ENCODE measurements around the gene EVPL. TPM values are rescaled to one million over a fixed set of nuclear protein-coding genes. Genes with fewer than 3 reads are reported as not detected.
"Not testable (repeated sequence)": the region's sequence is repeated elsewhere in the genome, so short reads cannot be mapped to it uniquely, and the experiment has no call there.

Gene EVPL
- polyA plus RNA-seq, 3 donors, result not detected

DNA sequence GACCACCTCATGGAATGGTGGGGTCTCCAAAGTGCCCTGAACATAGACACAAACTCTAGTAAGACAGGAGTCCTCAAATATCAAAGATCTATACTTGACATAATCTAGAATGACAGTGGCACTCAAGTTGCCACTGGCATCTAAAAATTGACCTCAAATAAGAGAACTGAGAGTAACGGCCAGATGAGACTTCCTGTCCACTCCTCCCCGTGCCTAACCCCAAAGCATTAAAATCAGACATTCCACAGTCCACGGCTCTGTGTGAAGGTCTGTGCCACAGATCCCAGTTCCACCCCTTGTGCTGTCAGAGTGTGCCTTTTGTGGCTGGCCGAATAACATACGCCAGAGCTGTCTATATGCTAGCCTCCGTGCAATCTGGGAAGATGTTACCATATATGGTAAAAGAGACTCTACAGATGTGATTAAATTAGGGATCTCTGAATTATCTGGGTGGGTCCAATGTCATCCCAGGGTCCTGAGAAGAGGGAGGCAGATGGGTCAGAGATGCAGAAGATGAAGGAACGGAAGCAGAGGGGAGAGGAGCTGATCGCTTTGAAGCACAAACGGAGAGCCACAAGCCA lies 21.0 kb upstream of the EVPL start:
- H3K9me3 Mint-ChIP-seq, result peaks cover 0 to 4% (median 0%) of the 10 kb centered on the region in 7 donors
- peaks cover 9% of the 10 kb centered on the region for H3K79me2 ChIP-seq (ENCODE audit: insufficient read depth, low read length)
- peaks cover 43% of the 10 kb centered on the region for H4K20me1 ChIP-seq (ENCODE audit: insufficient read depth, low read length)
- TF ChIP-seq, protein P1, sequence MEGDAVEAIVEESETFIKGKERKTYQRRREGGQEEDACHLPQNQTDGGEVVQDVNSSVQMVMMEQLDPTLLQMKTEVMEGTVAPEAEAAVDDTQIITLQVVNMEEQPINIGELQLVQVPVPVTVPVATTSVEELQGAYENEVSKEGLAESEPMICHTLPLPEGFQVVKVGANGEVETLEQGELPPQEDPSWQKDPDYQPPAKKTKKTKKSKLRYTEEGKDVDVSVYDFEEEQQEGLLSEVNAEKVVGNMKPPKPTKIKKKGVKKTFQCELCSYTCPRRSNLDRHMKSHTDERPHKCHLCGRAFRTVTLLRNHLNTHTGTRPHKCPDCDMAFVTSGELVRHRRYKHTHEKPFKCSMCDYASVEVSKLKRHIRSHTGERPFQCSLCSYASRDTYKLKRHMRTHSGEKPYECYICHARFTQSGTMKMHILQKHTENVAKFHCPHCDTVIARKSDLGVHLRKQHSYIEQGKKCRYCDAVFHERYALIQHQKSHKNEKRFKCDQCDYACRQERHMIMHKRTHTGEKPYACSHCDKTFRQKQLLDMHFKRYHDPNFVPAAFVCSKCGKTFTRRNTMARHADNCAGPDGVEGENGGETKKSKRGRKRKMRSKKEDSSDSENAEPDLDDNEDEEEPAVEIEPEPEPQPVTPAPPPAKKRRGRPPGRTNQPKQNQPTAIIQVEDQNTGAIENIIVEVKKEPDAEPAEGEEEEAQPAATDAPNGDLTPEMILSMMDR (IDR thresholded peaks at IDR 0.05), result no peak
- H3K4me1 Mint-ChIP-seq, result peaks cover 28% of the 10 kb centered on the region
- H3K4me3 Mint-ChIP-seq, result no peak overlapping the region
- H3K27ac Mint-ChIP-seq, result peak overlapping the region in 5 of 7 donors; percentile 21 to 66 (median 23)
- no peaks in the 10 kb centered on the region for H3K27me3 Mint-ChIP-seq (ENCODE audit: low read depth in 3 of 3)
- no peak overlapping the region for H3K4me2 ChIP-seq (replicated peaks; ENCODE audit: extremely low read depth, low read length, poor library complexity, severe bottlenecking)
- H3K36me3 Mint-ChIP-seq, result peaks cover 78 to 96% of the 10 kb centered on the region in 2 donors
- no peak for DNase-seq
- no peaks in the 10 kb centered on the region for H3K9me3 ChIP-seq (replicated peaks in 1 of 2; ENCODE audit: control insufficient read depth in 1 of 2, insufficient read depth in 1 of 2, low read length in 2 of 2)
- peak overlapping the region in 1 of 2 donors; percentile 56 for H3K27ac ChIP-seq (ENCODE audit: low read depth in 1 of 2, low read length in 2 of 2)
- intact Hi-C loops (cut with micrococcal nuclease), result no loop called here
- H3K9ac ChIP-seq (ENCODE audit: insufficient read depth, low read length, poor library complexity, severe bottlenecking), result no peak overlapping the region
- H2AFZ ChIP-seq (ENCODE audit: insufficient read depth, low read depth, low read length, poor library complexity, severe bottlenecking), result no peak overlapping the region
- no peaks in the 10 kb centered on the region for H3K27me3 ChIP-seq (ENCODE audit: control insufficient read depth in 2 of 2, insufficient read depth in 2 of 2, low read length in 2 of 2)
- H3K36me3 ChIP-seq (replicated peaks in 1 of 2; ENCODE audit: control insufficient read depth in 1 of 2, insufficient read depth in 2 of 2, low read length in 2 of 2), result peaks cover 75 to 96% of the 10 kb centered on the region in 2 donors
- H3K4me1 ChIP-seq (ENCODE audit: control insufficient read depth in 1 of 2, insufficient read depth in 2 of 2, low read length in 2 of 2), result peaks cover 27 to 28% of the 10 kb centered on the region in 2 donors
- no peak overlapping the region for H3K4me3 ChIP-seq (replicated peaks in 1 of 3; ENCODE audit: low read depth in 2 of 3, low read length in 3 of 3)
- WGBS (ENCODE audit: insufficient coverage), result 42% methylated on average over 9 of the region's 9 CpGs

DNA sequence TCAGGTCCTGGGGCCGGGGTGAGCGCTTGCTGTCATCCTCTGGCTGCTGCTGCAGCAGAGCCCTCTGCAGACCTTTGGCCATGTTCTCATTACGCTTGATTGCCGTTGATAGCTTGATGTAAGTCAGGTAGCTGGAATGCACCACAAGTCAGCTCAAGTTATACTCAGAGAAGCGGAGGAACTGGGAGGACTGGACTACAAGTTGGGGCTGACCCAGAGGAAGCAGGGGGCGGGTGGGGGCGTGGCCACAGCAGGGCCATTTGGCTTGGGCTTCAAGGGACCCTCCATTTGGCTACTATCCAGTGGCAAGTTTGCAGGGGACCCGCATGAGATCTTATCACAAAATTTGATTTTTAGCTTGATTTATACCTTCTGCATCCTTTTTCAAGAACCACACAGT lies 19.0 kb upstream of the EVPL start:
- Mint-ChIP-seq H3K4me3 (no peak overlapping the region), H3K9me3 (peaks cover 0 to 4% (median 0%) of the 10 kb centered on the region in 7 donors), H3K4me1 (peaks cover 28% of the 10 kb centered on the region), H3K36me3 (peaks cover 77 to 97% of the 10 kb centered on the region in 2 donors), H3K27ac (peak overlapping the region in 1 of 7 donors; percentile 30), H3K27me3 (ENCODE audit: low read depth in 3 of 3) (no peaks in the 10 kb centered on the region)
- TF ChIP-seq, protein P1 (IDR thresholded peaks at IDR 0.05), result no peak
- Histone ChIP-seq H3K4me1 (ENCODE audit: control insufficient read depth in 1 of 2, insufficient read depth in 2 of 2, low read length in 2 of 2) (peaks cover 27 to 28% of the 10 kb centered on the region in 2 donors), H3K36me3 (replicated peaks in 1 of 2; ENCODE audit: control insufficient read depth in 1 of 2, insufficient read depth in 2 of 2, low read length in 2 of 2) (peaks cover 81 to 99% of the 10 kb centered on the region in 2 donors), H3K9ac (ENCODE audit: insufficient read depth, low read length, poor library complexity, severe bottlenecking) (no peak overlapping the region), H4K20me1 (ENCODE audit: insufficient read depth, low read length) (peaks cover 30% of the 10 kb centered on the region), H3K9me3 (replicated peaks in 1 of 2; ENCODE audit: control insufficient read depth in 1 of 2, insufficient read depth in 1 of 2, low read length in 2 of 2) (no peaks in the 10 kb centered on the region), H3K4me2 (replicated peaks; ENCODE audit: extremely low read depth, low read length, poor library complexity, severe bottlenecking) (no peak overlapping the region), H3K27ac (ENCODE audit: low read depth in 1 of 2, low read length in 2 of 2) (no peak overlapping the region), H3K27me3 (ENCODE audit: control insufficient read depth in 2 of 2, insufficient read depth in 2 of 2, low read length in 2 of 2) (no peaks in the 10 kb centered on the region), H3K4me3 (replicated peaks in 1 of 3; ENCODE audit: low read depth in 2 of 3, low read length in 3 of 3) (no peak overlapping the region), H2AFZ (ENCODE audit: insufficient read depth, low read depth, low read length, poor library complexity, severe bottlenecking) (no peak overlapping the region), H3K79me2 (ENCODE audit: insufficient read depth, low read length) (peaks cover 1% of the 10 kb centered on the region)
- no peak for DNase-seq
- 97% methylated on average over 8 of the region's 8 CpGs for WGBS (ENCODE audit: insufficient coverage)
- intact Hi-C loops (cut with micrococcal nuclease), result no loop called here

DNA sequence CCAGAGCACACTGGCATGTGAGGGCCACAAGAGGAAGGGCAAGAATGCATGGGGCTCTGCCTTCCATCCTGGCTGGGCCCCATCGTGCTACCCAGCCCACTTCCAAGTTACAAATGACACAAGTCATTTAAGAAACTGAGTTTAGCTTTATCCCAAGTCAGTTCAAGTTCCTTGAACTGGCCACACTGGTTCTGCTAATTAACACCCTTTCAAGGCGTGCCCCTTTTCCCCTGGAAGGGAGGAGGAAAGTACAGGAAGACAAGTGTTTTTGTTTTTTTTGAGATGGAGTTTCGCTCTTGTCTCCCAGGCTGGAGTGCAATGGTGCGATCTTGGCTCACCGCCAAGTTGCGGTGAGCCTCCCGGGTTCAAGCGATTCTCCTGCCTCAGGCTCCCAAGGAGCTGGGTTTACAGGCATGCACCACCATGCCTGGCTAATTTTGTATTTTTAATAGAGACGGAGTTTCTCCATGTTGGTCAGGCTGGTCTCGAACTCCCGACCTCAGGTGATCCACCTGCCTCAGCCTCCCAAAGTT lies 17.4 kb upstream of the EVPL start:
- H3K27me3 ChIP-seq (ENCODE audit: control insufficient read depth in 2 of 2, insufficient read depth in 2 of 2, low read length in 2 of 2); H3K4me3 Mint-ChIP-seq; H3K4me3 ChIP-seq (replicated peaks in 1 of 3; ENCODE audit: low read depth in 2 of 3, low read length in 3 of 3); intact Hi-C loops (cut with micrococcal nuclease); H3K27me3 Mint-ChIP-seq (ENCODE audit: low read depth in 3 of 3); H3K79me2 ChIP-seq (ENCODE audit: insufficient read depth, low read length); H3K27ac Mint-ChIP-seq; H3K9me3 ChIP-seq (replicated peaks in 1 of 2; ENCODE audit: control insufficient read depth in 1 of 2, insufficient read depth in 1 of 2, low read length in 2 of 2); H3K9me3 Mint-ChIP-seq; H3K4me2 ChIP-seq (replicated peaks; ENCODE audit: extremely low read depth, low read length, poor library complexity, severe bottlenecking); H2AFZ ChIP-seq (ENCODE audit: insufficient read depth, low read depth, low read length, poor library complexity, severe bottlenecking); H3K9ac ChIP-seq (ENCODE audit: insufficient read depth, low read length, poor library complexity, severe bottlenecking); DNase-seq; H3K27ac ChIP-seq (ENCODE audit: low read depth in 1 of 2, low read length in 2 of 2): not testable (repeated sequence)
- WGBS (ENCODE audit: insufficient coverage), result 94% methylated on average over 7 of the region's 11 CpGs
- H3K36me3 ChIP-seq (replicated peaks in 1 of 2; ENCODE audit: control insufficient read depth in 1 of 2, insufficient read depth in 2 of 2, low read length in 2 of 2), result peaks cover 85 to 99% of the 10 kb centered on the region in 2 donors
- H3K4me1 ChIP-seq (ENCODE audit: control insufficient read depth in 1 of 2, insufficient read depth in 2 of 2, low read length in 2 of 2), result peaks cover 17 to 18% of the 10 kb centered on the region in 2 donors
- peaks cover 15% of the 10 kb centered on the region for H4K20me1 ChIP-seq (ENCODE audit: insufficient read depth, low read length)
- peaks cover 16% of the 10 kb centered on the region for H3K4me1 Mint-ChIP-seq
- peaks cover 77 to 98% of the 10 kb centered on the region in 2 donors for H3K36me3 Mint-ChIP-seq

All from CD14-positive monocyte (primary cell).